ENCODE measurements around the gene DCTN4.
"Not testable (repeated sequence)": the region's sequence is repeated elsewhere in the genome, so short reads cannot be mapped to it uniquely, and the experiment has no call there.

DCTN4 gene

GRCh38 chr5:150758531-150759333 lies at the start of gene DCTN4:
Gene DCTN4 (minus strand): TSS chr5:150759017. CDS start chr5:150758993, 24 bp downstream.
- peak within 1 kb of the TSS; percentile 82 for H3K27ac ChIP-seq
- TF ChIP-seq CTCF (IDR thresholded peaks at IDR 0.05) (no peak), ZFX (IDR thresholded peaks at IDR 0.05; ENCODE audit: borderline replicate concordance) (no peak)

- no peak for TF ChIP-seq CTCF (IDR thresholded peaks at IDR 0.05)
- TF ChIP-seq ZFX (IDR thresholded peaks at IDR 0.05; ENCODE audit: borderline replicate concordance): no peak
- no peak overlapping the region for H3K27ac ChIP-seq
Measured at GRCh38 chr5:150804388-150804787, 45.6 kb upstream of the DCTN4 start.

- H3K27ac ChIP-seq: no peak overlapping the region
- TF ChIP-seq ZFX (IDR thresholded peaks at IDR 0.05; ENCODE audit: borderline replicate concordance) (no peak), CTCF (IDR thresholded peaks at IDR 0.05) (peak; percentile 75)
Measured at GRCh38 chr5:150801117-150801927, 42.5 kb upstream of the DCTN4 start.

- H3K27ac ChIP-seq: no peak overlapping the region
- TF ChIP-seq ZFX (IDR thresholded peaks at IDR 0.05; ENCODE audit: borderline replicate concordance) (no peak), CTCF (IDR thresholded peaks at IDR 0.05) (no peak)
Measured at GRCh38 chr5:150797384-150797783, 38.6 kb upstream of the DCTN4 start.

GRCh38 chr5:150794927-150795326 lies 36.1 kb upstream of the DCTN4 start:
- no peak overlapping the region for H3K27ac ChIP-seq
- TF ChIP-seq ZFX (IDR thresholded peaks at IDR 0.05; ENCODE audit: borderline replicate concordance): no peak
- no peak for TF ChIP-seq CTCF (IDR thresholded peaks at IDR 0.05)

- not testable (repeated sequence) for H3K27ac ChIP-seq
Measured at GRCh38 chr5:150793423-150793888, 34.6 kb upstream of the DCTN4 start.

GRCh38 chr5:150791536-150791935 lies 32.7 kb upstream of the DCTN4 start:
- no peak overlapping the region for H3K27ac ChIP-seq

More at GRCh38 chr5:150791536-150791935, 32.7 kb upstream of the DCTN4 start:
- no peak for TF ChIP-seq ZFX (IDR thresholded peaks at IDR 0.05; ENCODE audit: borderline replicate concordance)
- TF ChIP-seq CTCF (IDR thresholded peaks at IDR 0.05): no peak
